B cell (primary cell): ENCODE measurements around the gene CALD1. TPM values are rescaled to one million over a fixed set of nuclear protein-coding genes. Genes with fewer than 3 reads are reported as not detected.

ENCODE experiments used
- ATAC-seq: fragments of 200-7000 bp; cut with Tn5 transposase; one replicate; pipeline ENCODE4 v1.10.0; 2021; ENCODE audit warnings: low read depth, mild to moderate bottlenecking, moderate number of reproducible peaks, moderate library complexity
- CTCF ChIA-PET: fragments of 350-600 bp; sonication (Branson Sonifier 250); formaldehyde crosslinking; loops from one replicate; lab custom pipeline; 2021; ENCODE audit warnings: antibody characterized with exemption, inconsistent platforms; lab: Charles Lee
- POLR2A ChIA-PET: fragments of 350-600 bp; sonication (Branson Sonifier 250); formaldehyde crosslinking; loops from one replicate; lab custom pipeline; 2021; ENCODE audit warnings: antibody characterized with exemption; lab: Charles Lee
- DNase-seq: peaks from one replicate; pipeline ENCODE4 v3.0.0; 2013
- H2AFZ ChIP-seq: 2 replicates; pipeline ENCODE4 v1.6.1; 2012; ENCODE audit warnings: mild to moderate bottlenecking, low read depth, low read length; ENCODE audit not compliant: insufficient read depth, poor library complexity, severe bottlenecking
- H3K27ac ChIP-seq, 2 donors: 1 replicate in 1 of 2; 2 replicates in 1 of 2; pipeline ENCODE4 v1.5.1; 2012 to 2013; ENCODE audit warnings: low read length in 2 of 2, mild to moderate bottlenecking in 2 of 2, moderate library complexity in 1 of 2
- H3K27me3 ChIP-seq, 4 experiments: fragments of 200-600 bp in 1 of 4; sonication (generic) in 1 of 4; replicated peaks in 1 of 4; 1 replicate in 2 of 4; 2 replicates in 2 of 4; pipeline versions ENCODE4 v1.6.1 to v1.7.0; 2013 to 2016; ENCODE audit warnings: low read length in 3 of 4, mild to moderate bottlenecking in 2 of 4, mixed read lengths in 1 of 4, moderate library complexity in 1 of 4; ENCODE audit not compliant: insufficient read depth in 4 of 4, control insufficient read depth in 3 of 4; ENCODE audit errors: control extremely low read depth in 1 of 4
- H3K36me3 ChIP-seq, 2 experiments: replicated peaks in 1 of 2; 1 replicate in 1 of 2; 2 replicates in 1 of 2; pipeline versions ENCODE4 v1.6.1 to v1.7.1; 2013; ENCODE audit warnings: low read length in 1 of 2; ENCODE audit not compliant: insufficient read depth in 2 of 2, control insufficient read depth in 1 of 2; ENCODE audit errors: control extremely low read depth in 1 of 2, extremely low read depth in 1 of 2
- H3K4me1 ChIP-seq, 2 donors: fragments of 200-600 bp in 1 of 2; sonication (generic) in 1 of 2; 1 replicate in 1 of 2; 2 replicates in 1 of 2; pipeline versions ENCODE4 v1.5.1 to v1.6.1; 2013 to 2017; ENCODE audit warnings: low read length in 2 of 2; ENCODE audit not compliant: control insufficient read depth in 2 of 2, insufficient read depth in 2 of 2
- H3K4me2 ChIP-seq: replicated peaks from 2 replicates; pipeline ENCODE3; 2012; ENCODE audit warnings: mild to moderate bottlenecking, low read depth, low read length; ENCODE audit not compliant: poor library complexity, severe bottlenecking
- H3K4me3 ChIP-seq, 5 experiments: fragments of 200-600 bp in 1 of 5; sonication (generic) in 1 of 5; 1 replicate in 3 of 5; 2 replicates in 2 of 5; pipeline versions ENCODE4 v1.5.1 to v1.7.0; 2011 to 2016; ENCODE audit warnings: low read length in 4 of 5, mild to moderate bottlenecking in 4 of 5, low read depth in 2 of 5, control low read depth in 1 of 5, moderate library complexity in 1 of 5; ENCODE audit not compliant: insufficient read depth in 1 of 5; ENCODE audit errors: control extremely low read depth in 1 of 5, extremely low read depth in 1 of 5
- H3K79me2 ChIP-seq: fragments of 200-600 bp; sonication (generic); one replicate; pipeline ENCODE4 v1.6.0; 2016; ENCODE audit warnings: low read length; ENCODE audit not compliant: control insufficient read depth, insufficient read depth
- H3K9ac ChIP-seq: fragments of 200-600 bp; sonication (generic); 2 replicates; pipeline ENCODE4 v1.6.1; 2017; ENCODE audit warnings: mild to moderate bottlenecking, low read length, moderate library complexity
- H3K9me3 ChIP-seq, 3 donors: one replicate each; pipeline versions ENCODE4 v1.6.1 to v1.7.1; 2013; ENCODE audit warnings: low read length in 2 of 3; ENCODE audit not compliant: control insufficient read depth in 2 of 3, insufficient read depth in 1 of 3; ENCODE audit errors: control extremely low read depth in 1 of 3
- H4K20me1 ChIP-seq: 2 replicates; pipeline ENCODE4 v1.6.0; 2012; ENCODE audit warnings: mild to moderate bottlenecking, low read length; ENCODE audit not compliant: insufficient read depth, control insufficient read depth, poor library complexity, severe bottlenecking
- H3K27ac Mint-ChIP-seq: one replicate; pipeline ENCODE4 v1.8.0; 2021; ENCODE audit warnings: mixed read lengths
- H3K27me3 Mint-ChIP-seq: one replicate; pipeline ENCODE4 v1.8.0; 2021; ENCODE audit warnings: mixed read lengths
- H3K4me1 Mint-ChIP-seq: one replicate; pipeline ENCODE4 v1.8.0; 2021; ENCODE audit warnings: mixed read lengths
- H3K4me3 Mint-ChIP-seq: one replicate; pipeline ENCODE4 v1.8.0; 2021; ENCODE audit warnings: mixed read lengths
- H3K9me3 Mint-ChIP-seq: one replicate; pipeline ENCODE4 v1.8.0; 2022; ENCODE audit warnings: mixed read lengths; ENCODE audit not compliant: insufficient read depth
- CTCF ChIP-seq: fragments of 200-600 bp; IDR thresholded peaks from one replicate; pipeline ENCODE4 v1.8.0; 2022; ENCODE audit warnings: antibody characterized with exemption, mild to moderate bottlenecking
- EZH2 ChIP-seq: IDR thresholded peaks from 2 replicates; pipeline ENCODE4 v1.6.1; 2012; ENCODE audit warnings: borderline replicate concordance, low read depth, mild to moderate bottlenecking, moderate library complexity, low read length; ENCODE audit not compliant: insufficient read depth, poor library complexity, severe bottlenecking
- WGBS: methylation state at CpG from one replicate; pipeline ENCODE4 v1.1.5; 2013; ENCODE audit warnings: missing lambda C conversion rate; ENCODE audit not compliant: insufficient coverage; 5-methylcytosine and 5-hydroxymethylcytosine counted together
- intact Hi-C: fragments of 100-400 bp; cut with micrococcal nuclease; formaldehyde crosslinking; loops from one replicate; pipeline ENCODE4 v1.10.0; 2022
- polyA plus RNA-seq: library from polyadenylated mRNA; depleted of rRNA; stranded (reverse); fragments of >200 nt; gene quantifications from 2 replicates; pipeline ENCODE4 v1.2.3, GENCODE V29; 2012
- total RNA-seq, 2 donors: library from RNA; stranded (reverse); fragments of 120-200 nt in 1 of 2; gene quantifications; 1 replicate in 1 of 2; 2 replicates in 1 of 2; pipeline versions ENCODE4 v1.2.3 to v1.2.4, GENCODE V29; 2013 to 2022

CALD1 gene
- total and polyA plus RNA-seq, 2 donors (not counting 1 experiment from before 2014, with no cell fraction given): 0.18 to 0.69 TPM

DNA sequence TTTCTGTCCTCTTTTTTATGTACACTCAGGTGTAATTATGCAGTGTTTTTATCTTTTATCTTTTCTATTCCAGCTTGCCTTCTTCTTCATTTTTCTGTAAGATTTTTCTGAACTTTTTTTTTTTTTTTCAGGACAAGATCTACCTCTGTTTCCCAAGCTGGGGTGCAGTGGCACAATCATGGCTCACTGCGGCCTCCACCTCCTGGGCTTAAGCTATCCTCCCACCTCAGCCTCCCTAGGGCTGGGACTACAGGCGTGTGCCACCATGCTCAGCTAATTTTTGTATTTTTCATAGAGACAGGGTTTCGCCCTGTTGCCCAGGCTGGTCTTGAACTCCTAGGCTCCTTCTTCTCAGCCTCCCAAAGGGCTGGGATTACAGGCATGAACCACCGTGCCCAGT lies 6.3 kb upstream of the CALD1 start:
- Histone ChIP-seq H2AFZ (no peak overlapping the region), H3K4me2 (no peak overlapping the region), H3K27ac (no peak overlapping the region), H3K4me3 (no peak overlapping the region), H3K36me3 (no peaks in the 10 kb centered on the region), H3K79me2 (no peaks in the 10 kb centered on the region), H3K27me3 (no peaks in the 10 kb centered on the region), H3K4me1 (peaks cover 3 to 4% of the 10 kb centered on the region in 2 donors), H3K9me3 (no peaks in the 10 kb centered on the region), H3K9ac (no peak overlapping the region), H4K20me1 (no peaks in the 10 kb centered on the region)
- intact Hi-C loops: no loop called here
- Mint-ChIP-seq H3K9me3 (no peaks in the 10 kb centered on the region), H3K27ac (no peak overlapping the region), H3K27me3 (peaks cover 7% of the 10 kb centered on the region), H3K4me3 (no peak overlapping the region), H3K4me1 (peaks cover 10% of the 10 kb centered on the region)
- ChIA-PET POLR2A (no interaction called here), CTCF (no interaction called here)
- ATAC-seq (no peak), DNase-seq (no peak)
- no peak for TF ChIP-seq CTCF
- no peak for TF ChIP-seq EZH2
- 100% methylated on average over 1 of the region's 4 CpGs for WGBS

DNA sequence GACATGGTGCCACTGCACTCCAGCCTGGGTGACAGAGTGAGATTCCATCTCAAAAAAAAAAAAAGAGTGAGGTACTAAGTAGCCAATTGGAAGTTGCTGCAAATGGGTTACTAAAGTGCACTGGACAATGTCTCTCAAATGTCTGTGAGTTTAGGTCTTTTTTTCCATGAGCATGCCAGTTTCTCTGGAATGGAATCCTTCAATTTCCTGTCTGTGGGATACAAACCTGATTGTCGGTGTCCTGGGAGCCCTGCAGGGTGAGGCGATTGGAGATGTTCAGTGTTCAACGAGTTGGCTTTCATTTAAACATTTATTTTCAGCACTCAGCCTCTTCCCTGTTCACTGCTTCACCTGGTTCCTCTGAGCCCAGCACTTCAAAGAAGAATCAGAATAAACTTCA lies 5.3 kb upstream of the CALD1 start:
- H3K9me3 Mint-ChIP-seq: no peaks in the 10 kb centered on the region
- H3K9me3 ChIP-seq: no peaks in the 10 kb centered on the region
- H3K79me2 ChIP-seq: no peaks in the 10 kb centered on the region
- intact Hi-C loops: no loop called here
- H4K20me1 ChIP-seq: no peaks in the 10 kb centered on the region
- 100% methylated on average over 1 of the region's 3 CpGs for WGBS
- no peak overlapping the region for H3K9ac ChIP-seq
- H3K36me3 ChIP-seq: no peaks in the 10 kb centered on the region
- no peaks in the 10 kb centered on the region for H3K27me3 ChIP-seq
- H3K4me1 ChIP-seq: no peaks in the 10 kb centered on the region
- peaks cover 4% of the 10 kb centered on the region for H3K4me1 Mint-ChIP-seq
- POLR2A ChIA-PET: no interaction called here
- H3K4me3 Mint-ChIP-seq: no peak overlapping the region
- no peak overlapping the region for H2AFZ ChIP-seq
- ATAC-seq (no peak), DNase-seq (no peak)
- CTCF ChIA-PET: interaction anchor here (0.7 kb wide), 1 partner anchor 19 kb away, joined by 3 read pairs; no protein-coding TSS in a partner anchor
- no peak overlapping the region for H3K4me2 ChIP-seq
- no peak overlapping the region for H3K27ac ChIP-seq
- H3K4me3 ChIP-seq: no peak overlapping the region
- peaks cover 15% of the 10 kb centered on the region for H3K27me3 Mint-ChIP-seq
- H3K27ac Mint-ChIP-seq: no peak overlapping the region
- no peak for TF ChIP-seq CTCF
